Naive thymus-derived CD4-positive, alpha-beta T cell (primary cell): ENCODE results near the gene LYRM9. TPM values are rescaled to one million over a fixed set of nuclear protein-coding genes. Genes with fewer than 3 reads are reported as not detected.
A peak's percentile ranks its signal among the peaks of the same experiment; 100 is the strongest.
"Not testable (repeated sequence)": the region's sequence is repeated elsewhere in the genome, so short reads cannot be mapped to it uniquely, and the experiment has no call there.

ENCODE experiments used
- ATAC-seq: fragments of 150-1000 bp; cut with Tn5 transposase; 2 replicates; pipeline ENCODE4 v1.10.0; 2021; ENCODE audit warnings: mild to moderate bottlenecking, moderate library complexity
- CTCF ChIA-PET: fragments of 350-600 bp; sonication (Branson Sonifier 250); formaldehyde crosslinking; loops from one replicate; lab custom pipeline; 2021; ENCODE audit warnings: antibody characterized with exemption; lab: Charles Lee
- POLR2A ChIA-PET: fragments of 350-600 bp; sonication (Branson Sonifier 250); formaldehyde crosslinking; loops from one replicate; lab custom pipeline; 2021; ENCODE audit warnings: antibody characterized with exemption, inconsistent platforms; lab: Charles Lee
- DNase-seq, 9 donors: peaks; one replicate each; pipeline versions ENCODE4 v3.0.0 to v3.0.0-alpha.2; 2020 to 2022; ENCODE audit warnings: mixed read lengths in 1 of 9
- H3K27ac ChIP-seq: one replicate; pipeline ENCODE4 v1.7.0; 2013; ENCODE audit warnings: mild to moderate bottlenecking, low read depth, low read length, moderate library complexity
- H3K27me3 ChIP-seq, 2 donors: one replicate each; pipeline ENCODE4 v1.7.0; 2013; ENCODE audit warnings: low read length in 2 of 2, mild to moderate bottlenecking in 2 of 2, moderate library complexity in 2 of 2; ENCODE audit not compliant: control insufficient read depth in 2 of 2, insufficient read depth in 2 of 2
- H3K36me3 ChIP-seq, 3 experiments: 1 replicate in 2 of 3; 2 replicates in 1 of 3; pipeline ENCODE4 v1.7.0; 2013; ENCODE audit warnings: low read length in 3 of 3, mild to moderate bottlenecking in 3 of 3, moderate library complexity in 1 of 3; ENCODE audit not compliant: insufficient read depth in 3 of 3, control insufficient read depth in 2 of 3
- H3K4me1 ChIP-seq, 2 donors: one replicate each; pipeline ENCODE4 v1.7.0; 2013; ENCODE audit warnings: low read length in 2 of 2, mild to moderate bottlenecking in 2 of 2, moderate library complexity in 1 of 2; ENCODE audit not compliant: control insufficient read depth in 2 of 2, insufficient read depth in 2 of 2
- H3K4me3 ChIP-seq: 2 replicates; pipeline ENCODE4 v1.7.0; 2013; ENCODE audit warnings: mild to moderate bottlenecking, low read length
- H3K9me3 ChIP-seq, 3 experiments: 1 replicate in 2 of 3; 2 replicates in 1 of 3; pipeline ENCODE4 v1.7.0; 2013; ENCODE audit warnings: low read length in 3 of 3; ENCODE audit not compliant: control insufficient read depth in 2 of 3
- H3K27ac Mint-ChIP-seq, 9 donors: one replicate each; pipeline ENCODE4 v1.8.0; 2020 to 2022; ENCODE audit warnings: mixed read lengths in 9 of 9, mild to moderate bottlenecking in 8 of 9, moderate library complexity in 5 of 9, inconsistent platforms in 2 of 9
- H3K27me3 Mint-ChIP-seq, 5 donors: one replicate each; pipeline ENCODE4 v1.8.0; 2021 to 2022; ENCODE audit warnings: mixed read lengths in 5 of 5, mild to moderate bottlenecking in 1 of 5
- H3K36me3 Mint-ChIP-seq, 5 donors: one replicate each; pipeline ENCODE4 v1.8.0; 2020 to 2022; ENCODE audit warnings: mixed read lengths in 5 of 5, mild to moderate bottlenecking in 3 of 5, inconsistent platforms in 1 of 5
- H3K4me1 Mint-ChIP-seq, 7 donors: one replicate each; pipeline ENCODE4 v1.8.0; 2020 to 2022; ENCODE audit warnings: mixed read lengths in 7 of 7, mild to moderate bottlenecking in 3 of 7, inconsistent platforms in 1 of 7
- H3K4me3 Mint-ChIP-seq, 10 donors: one replicate each; pipeline ENCODE4 v1.8.0; 2020 to 2022; ENCODE audit warnings: mild to moderate bottlenecking in 10 of 10, mixed read lengths in 10 of 10, moderate library complexity in 6 of 10, inconsistent platforms in 2 of 10
- H3K9me3 Mint-ChIP-seq, 11 donors: one replicate each; pipeline ENCODE4 v1.8.0; 2020 to 2022; ENCODE audit warnings: mixed read lengths in 11 of 11, mild to moderate bottlenecking in 4 of 11, inconsistent platforms in 1 of 11, moderate library complexity in 1 of 11
- intact Hi-C, 2 donors: fragments of 100-400 bp; cut with micrococcal nuclease; formaldehyde crosslinking; loops; one replicate each; pipeline ENCODE4 v1.15.1; 2023
- polyA plus RNA-seq, 2 donors: library from polyadenylated mRNA; unstranded; fragments of 300-500 nt; fragmentation: Illumina TruSeq; gene quantifications; one replicate each; pipeline ENCODE4 v1.2.3, GENCODE V29; 2021
- total RNA-seq, 6 experiments: library from RNA in 5 of 6; stranded (reverse) in 5 of 6; gene quantifications; 1 replicate in 5 of 6; 2 replicates in 1 of 6; pipeline ENCODE4 v1.2.3 and lab custom pipeline; 2021 to 2026

Gene LYRM9
- total and polyA plus RNA-seq, 7 experiments from 2014 or later: 4.2 to 33.0 (median 18.3) TPM

DNA sequence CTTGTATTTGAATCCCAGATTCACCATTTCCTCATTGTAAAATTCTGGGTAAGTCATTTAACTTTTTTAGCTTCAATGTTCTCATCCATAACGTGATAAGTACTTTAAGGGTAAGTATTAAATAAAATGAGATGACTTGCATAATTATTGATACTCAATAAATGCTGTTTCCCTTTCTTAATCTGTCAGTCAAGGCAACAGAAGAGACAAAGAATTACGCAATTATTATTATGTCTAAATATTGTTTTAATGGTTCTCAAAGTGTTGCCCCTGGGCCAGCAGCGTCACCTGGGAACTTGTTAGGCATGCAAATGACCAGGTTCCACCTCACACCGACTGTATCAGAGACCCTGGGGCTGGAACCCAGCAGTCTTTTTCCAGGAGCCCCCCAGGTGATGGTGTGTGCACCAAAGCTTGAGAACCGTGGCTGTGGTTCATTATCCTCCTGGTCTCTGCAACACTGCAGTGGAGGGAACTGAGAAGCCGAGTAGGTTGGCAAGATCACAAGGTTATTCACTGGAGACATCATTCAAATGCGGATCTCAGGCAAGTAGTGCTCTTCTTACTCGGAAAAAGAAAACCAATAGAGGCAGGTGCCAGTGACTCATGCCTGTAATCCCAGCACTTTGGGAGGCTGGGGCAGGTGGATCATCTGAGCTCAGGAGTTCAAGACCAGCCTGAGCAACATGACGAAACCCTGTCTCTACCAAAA is 43.5 kb downstream of the LYRM9 start:
- Histone ChIP-seq H3K4me1 (peaks cover 9 to 11% of the 10 kb centered on the region in 2 donors), H3K27ac (no peak overlapping the region), H3K4me3 (no peak overlapping the region), H3K9me3 (no peaks in the 10 kb centered on the region), H3K36me3 (no peaks in the 10 kb centered on the region), H3K27me3 (no peaks in the 10 kb centered on the region)
- peaks cover 0 to 5% (median 0%) of the 10 kb centered on the region in 5 donors for H3K36me3 Mint-ChIP-seq
- H3K27ac Mint-ChIP-seq: no peak overlapping the region
- no peak overlapping the region for H3K4me3 Mint-ChIP-seq
- no peak for ATAC-seq
- H3K9me3 Mint-ChIP-seq: peaks cover 0 to 3% (median 0%) of the 10 kb centered on the region in 11 donors
- DNase-seq: no peak
- H3K27me3 Mint-ChIP-seq: peaks cover 0 to 19% (median 3%) of the 10 kb centered on the region in 5 donors
- peaks cover 5 to 32% (median 29%) of the 10 kb centered on the region in 7 donors for H3K4me1 Mint-ChIP-seq
- ChIA-PET CTCF (no interaction called here), POLR2A (interaction anchor here (0.6 kb wide), 1 partner anchor 24 kb away, joined by 3 read pairs; no protein-coding TSS in a partner anchor)
- intact Hi-C loops: no loop called here

DNA sequence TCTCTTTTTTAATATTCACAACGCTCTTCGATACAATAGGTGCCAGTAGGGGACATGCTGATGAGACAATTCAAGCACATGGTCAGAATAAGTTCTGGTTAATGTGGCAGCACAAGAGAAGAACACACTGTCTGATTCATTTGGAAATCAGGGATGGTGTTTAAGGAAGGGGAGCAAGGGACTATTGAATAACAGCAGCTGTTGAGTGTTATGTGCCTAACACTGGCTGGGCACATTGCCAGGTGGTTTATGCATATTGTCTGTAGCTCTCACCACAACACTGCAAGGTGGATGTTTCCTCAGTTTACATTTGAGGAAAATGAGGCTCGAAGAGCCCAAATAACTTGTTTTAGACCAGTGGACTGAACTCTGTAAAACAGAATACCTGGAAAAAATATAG is 44.2 kb downstream of the LYRM9 start:
- Histone ChIP-seq H3K4me3 (no peak overlapping the region), H3K9me3 (no peaks in the 10 kb centered on the region), H3K4me1 (peaks cover 9 to 11% of the 10 kb centered on the region in 2 donors), H3K36me3 (no peaks in the 10 kb centered on the region), H3K27me3 (no peaks in the 10 kb centered on the region), H3K27ac (no peak overlapping the region)
- ChIA-PET POLR2A (no interaction called here), CTCF (no interaction called here)
- peaks cover 5 to 32% (median 29%) of the 10 kb centered on the region in 7 donors for H3K4me1 Mint-ChIP-seq
- no peak for DNase-seq
- H3K36me3 Mint-ChIP-seq: peaks cover 0 to 4% (median 0%) of the 10 kb centered on the region in 5 donors
- no peak overlapping the region for H3K27ac Mint-ChIP-seq
- H3K9me3 Mint-ChIP-seq: peaks cover 0 to 3% (median 0%) of the 10 kb centered on the region in 11 donors
- H3K27me3 Mint-ChIP-seq: peaks cover 0 to 15% (median 0%) of the 10 kb centered on the region in 5 donors
- no peak overlapping the region for H3K4me3 Mint-ChIP-seq
- intact Hi-C loops: no loop called here
- no peak for ATAC-seq

DNA sequence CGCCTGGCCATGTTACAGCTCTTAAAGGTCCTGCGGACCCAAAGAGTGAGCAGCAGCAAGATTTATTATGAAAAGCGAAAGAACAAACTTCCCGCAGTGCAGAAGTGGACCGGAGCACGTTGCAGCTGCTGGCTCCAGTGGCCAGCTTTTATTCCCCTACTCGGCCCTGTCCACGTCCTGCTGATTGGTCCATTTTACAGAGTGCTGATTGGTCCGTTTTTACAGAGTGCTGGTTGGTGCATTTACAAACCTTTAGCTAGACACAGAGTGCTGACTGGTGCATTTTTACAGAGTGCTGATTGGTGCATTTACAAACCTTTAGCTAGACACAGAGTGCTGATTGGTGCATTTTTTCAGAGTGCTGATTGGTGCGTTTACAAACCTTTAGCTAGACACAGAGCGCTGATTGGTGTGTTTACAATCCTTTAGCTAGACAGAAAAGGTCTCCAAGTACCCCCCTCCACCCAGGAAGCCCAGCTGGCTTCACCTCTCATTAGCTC is 46.3 kb downstream of the LYRM9 start:
- CTCF ChIA-PET: interaction anchor here (0.7 kb wide), 1 partner anchor 46 kb away, joined by 3 read pairs; no protein-coding TSS in a partner anchor
- POLR2A ChIA-PET: interaction anchor here (0.9 to 1.3 kb wide), 4 partner anchors 39 to 552 kb away, joined by 3 to 4 read pairs (median 4); partner anchors contain the start of genes LYRM9 and TNFAIP1
- H3K9me3 Mint-ChIP-seq, DNase-seq, H3K9me3 ChIP-seq, H3K36me3 ChIP-seq, H3K27ac ChIP-seq, H3K27me3 ChIP-seq, H3K4me1 ChIP-seq, H3K36me3 Mint-ChIP-seq, ATAC-seq: not testable (repeated sequence)
- peak overlapping the region; percentile 73 to 89 (median 80) for H3K4me3 Mint-ChIP-seq
- H3K4me1 Mint-ChIP-seq: peaks cover 5 to 32% (median 29%) of the 10 kb centered on the region in 7 donors
- intact Hi-C loops: loop anchor here (1.0 to 2.0 kb wide), 2 partner anchors 39 to 42 kb away; no protein-coding TSS in a partner anchor
- H3K4me3 ChIP-seq: peak overlapping the region; percentile 34
- H3K27me3 Mint-ChIP-seq: peaks cover 0 to 12% (median 0%) of the 10 kb centered on the region in 5 donors
- H3K27ac Mint-ChIP-seq: peak overlapping the region; percentile 71 to 89 (median 86)

DNA sequence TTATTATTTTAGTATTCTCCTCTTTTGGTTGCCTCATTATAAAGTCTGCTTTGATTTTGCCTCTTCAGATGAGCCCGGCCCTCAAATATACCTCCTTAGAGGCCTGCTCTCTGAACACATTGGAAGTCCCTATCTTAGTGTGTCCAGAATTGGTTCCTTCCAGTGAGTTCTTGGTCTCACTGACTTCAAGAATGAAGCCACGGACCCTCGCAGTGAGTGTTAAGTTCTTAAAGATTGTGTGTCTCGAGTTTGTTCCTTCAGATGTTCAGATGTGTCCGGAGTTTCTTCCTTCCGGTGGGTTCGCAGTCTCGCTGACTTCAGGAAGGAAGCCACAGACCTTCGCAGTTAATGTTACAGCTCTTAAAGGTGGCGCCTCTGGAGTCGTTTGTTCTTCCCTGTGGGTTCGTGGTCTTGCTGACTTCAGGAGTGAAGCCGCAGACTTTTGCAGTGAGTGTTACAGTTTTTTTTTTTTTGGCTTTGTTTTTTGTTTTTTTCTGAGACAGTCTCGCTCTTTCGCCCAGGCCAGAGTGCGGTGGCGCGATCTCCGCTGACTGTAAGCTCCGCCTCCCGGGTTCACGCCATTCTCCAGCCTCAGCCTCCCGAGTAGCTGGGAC is 47.0 kb downstream of the LYRM9 start:
- Mint-ChIP-seq H3K9me3 (peaks cover 0 to 4% (median 0%) of the 10 kb centered on the region in 11 donors), H3K36me3 (peaks cover 0 to 5% (median 0%) of the 10 kb centered on the region in 5 donors), H3K27me3 (peaks cover 0 to 12% (median 0%) of the 10 kb centered on the region in 5 donors), H3K4me3 (peak overlapping the region; percentile 73 to 89 (median 80)), H3K4me1 (peaks cover 5 to 32% (median 29%) of the 10 kb centered on the region in 7 donors), H3K27ac (peak overlapping the region; percentile 71 to 89 (median 86))
- ChIA-PET POLR2A (interaction anchor here (0.9 to 1.3 kb wide), 3 partner anchors 38 to 490 kb away, joined by 3 to 4 read pairs (median 3); partner anchors contain the start of genes LYRM9 and TNFAIP1), CTCF (interaction anchor here (0.6 to 0.7 kb wide), 3 partner anchors 45 to 91 kb away, joined by 3 to 5 read pairs (median 4); no protein-coding TSS in a partner anchor)
- Histone ChIP-seq H3K4me3 (peak overlapping the region; percentile 34), H3K27ac (peak overlapping the region; percentile 2), H3K9me3 (no peaks in the 10 kb centered on the region), H3K36me3 (no peaks in the 10 kb centered on the region), H3K27me3 (no peaks in the 10 kb centered on the region), H3K4me1 (peaks cover 9% of the 10 kb centered on the region in 2 donors)
- intact Hi-C loops: loop anchor here (1.0 to 2.0 kb wide), 2 partner anchors 38 to 41 kb away; no protein-coding TSS in a partner anchor
- ATAC-seq (peak; percentile 66), DNase-seq (peak in 7 of 9 donors; percentile 18 to 35 (median 28))

DNA sequence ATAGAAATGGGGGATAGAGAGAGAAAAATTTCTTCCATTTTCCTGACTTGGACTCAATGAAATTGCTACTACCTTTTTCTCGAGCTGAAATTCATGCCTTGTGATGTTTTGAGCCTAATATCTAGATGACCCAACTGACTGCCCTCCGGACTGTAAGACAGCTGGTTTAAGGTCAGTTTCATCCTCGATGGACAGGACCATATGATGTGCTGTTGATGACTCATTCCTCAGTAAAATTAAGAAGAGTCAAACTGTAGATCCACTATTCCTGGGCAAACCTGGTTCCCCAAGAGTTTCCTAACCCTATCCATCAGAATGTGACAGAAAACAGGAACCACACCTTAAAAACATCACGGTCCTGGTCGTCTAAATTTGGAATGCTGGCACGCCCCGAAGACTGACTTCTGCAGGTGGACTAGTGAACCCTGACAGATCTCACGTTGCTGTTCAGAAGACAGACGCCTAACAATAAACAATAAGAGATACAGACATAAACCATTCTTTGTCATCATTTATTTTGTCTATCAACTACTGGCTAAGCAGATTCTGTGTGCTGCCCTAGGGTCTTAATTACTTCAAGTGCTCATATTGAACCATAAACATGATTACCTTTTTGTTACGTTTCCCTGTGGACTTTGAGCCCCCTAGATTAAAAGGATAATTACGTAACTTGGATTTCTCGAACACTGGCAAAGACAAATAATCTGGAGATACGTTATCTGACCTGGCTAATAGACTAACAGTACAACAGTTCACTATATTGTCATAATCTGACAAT is 47.7 kb downstream of the LYRM9 start:
- no peaks in the 10 kb centered on the region for H3K9me3 ChIP-seq
- ATAC-seq: no peak
- DNase-seq: no peak
- no peaks in the 10 kb centered on the region for H3K36me3 ChIP-seq
- H3K4me3 Mint-ChIP-seq: peak overlapping the region in 8 of 10 donors; percentile 22 to 89 (median 80)
- peaks cover 0 to 6% (median 0%) of the 10 kb centered on the region in 5 donors for H3K36me3 Mint-ChIP-seq
- intact Hi-C loops: loop anchor here (1.0 to 2.0 kb wide), 2 partner anchors 37 to 41 kb away; no protein-coding TSS in a partner anchor
- H3K27ac Mint-ChIP-seq: peak overlapping the region in 8 of 9 donors; percentile 71 to 89 (median 86)
- no peaks in the 10 kb centered on the region for H3K27me3 ChIP-seq
- peaks cover 0 to 12% (median 0%) of the 10 kb centered on the region in 5 donors for H3K27me3 Mint-ChIP-seq
- H3K4me3 ChIP-seq: no peak overlapping the region
- ChIA-PET POLR2A (interaction anchor here (1.5 kb wide), 1 partner anchor 37 kb away, joined by 4 read pairs; no protein-coding TSS in a partner anchor), CTCF (interaction anchor here (0.6 kb wide), 2 partner anchors 48 to 92 kb away, joined by 4 to 5 read pairs; no protein-coding TSS in a partner anchor)
- H3K4me1 Mint-ChIP-seq: peaks cover 5 to 33% (median 29%) of the 10 kb centered on the region in 7 donors
- peaks cover 9% of the 10 kb centered on the region in 2 donors for H3K4me1 ChIP-seq
- peak overlapping the region; percentile 2 for H3K27ac ChIP-seq
- peaks cover 0 to 5% (median 0%) of the 10 kb centered on the region in 11 donors for H3K9me3 Mint-ChIP-seq
